GM06990 (cell line): ENCODE measurements around the gene TRIM34.
"Not testable (repeated sequence)": the region's sequence is repeated elsewhere in the genome, so short reads cannot be mapped to it uniquely, and the experiment has no call there.

Experiments used
- DNase-seq: peaks from one replicate; pipeline ENCODE4 v3.0.0-alpha.2; 2011; ENCODE audit not compliant: insufficient read length; ENCODE audit errors: extremely low read depth
- H3K27me3 ChIP-seq: replicated peaks from 2 replicates; pipeline ENCODE4 v1.6.0; 2011; ENCODE audit warnings: low read length; ENCODE audit not compliant: control insufficient read depth, insufficient read depth
- H3K36me3 ChIP-seq: 2 replicates; pipeline ENCODE4 v1.5.1; 2011; ENCODE audit warnings: low read length; ENCODE audit not compliant: control insufficient read depth, insufficient read depth
- H3K4me3 ChIP-seq: replicated peaks from 2 replicates; pipeline ENCODE4 v1.5.1; 2011; ENCODE audit warnings: low read depth, mild to moderate bottlenecking, control low read depth, low read length
- CTCF ChIP-seq: IDR thresholded peaks from 2 replicates; pipeline ENCODE4 v1.5.1; 2011; ENCODE audit warnings: low read length, control low read depth, mild to moderate bottlenecking, inconsistent platforms; ENCODE audit not compliant: insufficient read depth, poor library complexity, severe bottlenecking

The TRIM34 gene

GRCh38 chr11:5679811-5680210 is 55.0 kb downstream of the TRIM34 start:
- no peak for TF ChIP-seq CTCF
- Histone ChIP-seq H3K4me3 (no peak overlapping the region), H3K36me3 (peaks cover 13% of the 10 kb centered on the region), H3K27me3 (no peaks in the 10 kb centered on the region)
- no peak for DNase-seq

- H3K27me3 ChIP-seq, H3K4me3 ChIP-seq, DNase-seq: not testable (repeated sequence)
- peaks cover 12% of the 10 kb centered on the region for H3K36me3 ChIP-seq
Measured at GRCh38 chr11:5682890-5683441, 58.2 kb downstream of the TRIM34 start.

GRCh38 chr11:5683620-5684019 is 58.8 kb downstream of the TRIM34 start:
- H3K36me3 ChIP-seq, DNase-seq, H3K27me3 ChIP-seq: not testable (repeated sequence)
- peak overlapping the region; percentile 81 for H3K4me3 ChIP-seq

- no peak for DNase-seq
- TF ChIP-seq CTCF: no peak
- H3K4me3 ChIP-seq: peak overlapping the region; percentile 81
Measured at GRCh38 chr11:5684036-5684645, 59.3 kb downstream of the TRIM34 start.

GRCh38 chr11:5684646-5685362 is 60.0 kb downstream of the TRIM34 start, which contains the start of gene TRIM5:
TRIM5 (minus strand) TSS chr11:5685074; CDS start chr11:5680177, 4,897 bp downstream.
- peak; percentile 85 for TF ChIP-seq CTCF
- H3K27me3 ChIP-seq: no peaks in the 10 kb centered on the region
- peak within 1 kb of the TSS; percentile 81 for H3K4me3 ChIP-seq
- peaks cover 1% of the 10 kb centered on the region for H3K36me3 ChIP-seq
- peak; percentile 71 for DNase-seq

More at GRCh38 chr11:5684036-5684645, 59.3 kb downstream of the TRIM34 start:
- H3K27me3 ChIP-seq: no peaks in the 10 kb centered on the region
- H3K36me3 ChIP-seq: peaks cover 2% of the 10 kb centered on the region

GRCh38 chr11:5686426-5686825 is 61.6 kb downstream of the TRIM34 start:
- TF ChIP-seq CTCF: no peak
- no peak for DNase-seq
- Histone ChIP-seq H3K4me3 (no peak overlapping the region), H3K36me3 (no peaks in the 10 kb centered on the region), H3K27me3 (no peaks in the 10 kb centered on the region)
